B cell (primary cell): ENCODE data around the gene BHLHA15. TPM values are rescaled to one million over a fixed set of nuclear protein-coding genes. Genes with fewer than 3 reads are reported as not detected.
A peak's percentile ranks its signal among the peaks of the same experiment; 100 is the strongest.

Experiments used
- ATAC-seq: fragments of 200-7000 bp; cut with Tn5 transposase; one replicate; pipeline ENCODE4 v1.10.0; 2021; ENCODE audit warnings: low read depth, mild to moderate bottlenecking, moderate number of reproducible peaks, moderate library complexity
- CTCF ChIA-PET: fragments of 350-600 bp; sonication (Branson Sonifier 250); formaldehyde crosslinking; loops from one replicate; lab custom pipeline; 2021; ENCODE audit warnings: antibody characterized with exemption, inconsistent platforms; lab: Charles Lee
- POLR2A ChIA-PET: fragments of 350-600 bp; sonication (Branson Sonifier 250); formaldehyde crosslinking; loops from one replicate; lab custom pipeline; 2021; ENCODE audit warnings: antibody characterized with exemption; lab: Charles Lee
- DNase-seq: peaks from one replicate; pipeline ENCODE4 v3.0.0; 2013
- H2AFZ ChIP-seq: 2 replicates; pipeline ENCODE4 v1.6.1; 2012; ENCODE audit warnings: mild to moderate bottlenecking, low read depth, low read length; ENCODE audit not compliant: insufficient read depth, poor library complexity, severe bottlenecking
- H3K27ac ChIP-seq, 2 donors: 1 replicate in 1 of 2; 2 replicates in 1 of 2; pipeline ENCODE4 v1.5.1; 2012 to 2013; ENCODE audit warnings: low read length in 2 of 2, mild to moderate bottlenecking in 2 of 2, moderate library complexity in 1 of 2
- H3K27me3 ChIP-seq, 4 experiments: fragments of 200-600 bp in 1 of 4; sonication (generic) in 1 of 4; replicated peaks in 1 of 4; 1 replicate in 2 of 4; 2 replicates in 2 of 4; pipeline versions ENCODE4 v1.6.1 to v1.7.0; 2013 to 2016; ENCODE audit warnings: low read length in 3 of 4, mild to moderate bottlenecking in 2 of 4, mixed read lengths in 1 of 4, moderate library complexity in 1 of 4; ENCODE audit not compliant: insufficient read depth in 4 of 4, control insufficient read depth in 3 of 4; ENCODE audit errors: control extremely low read depth in 1 of 4
- H3K36me3 ChIP-seq, 2 experiments: replicated peaks in 1 of 2; 1 replicate in 1 of 2; 2 replicates in 1 of 2; pipeline versions ENCODE4 v1.6.1 to v1.7.1; 2013; ENCODE audit warnings: low read length in 1 of 2; ENCODE audit not compliant: insufficient read depth in 2 of 2, control insufficient read depth in 1 of 2; ENCODE audit errors: control extremely low read depth in 1 of 2, extremely low read depth in 1 of 2
- H3K4me1 ChIP-seq, 2 donors: fragments of 200-600 bp in 1 of 2; sonication (generic) in 1 of 2; 1 replicate in 1 of 2; 2 replicates in 1 of 2; pipeline versions ENCODE4 v1.5.1 to v1.6.1; 2013 to 2017; ENCODE audit warnings: low read length in 2 of 2; ENCODE audit not compliant: control insufficient read depth in 2 of 2, insufficient read depth in 2 of 2
- H3K4me2 ChIP-seq: replicated peaks from 2 replicates; pipeline ENCODE3; 2012; ENCODE audit warnings: mild to moderate bottlenecking, low read depth, low read length; ENCODE audit not compliant: poor library complexity, severe bottlenecking
- H3K4me3 ChIP-seq, 5 experiments: fragments of 200-600 bp in 1 of 5; sonication (generic) in 1 of 5; 1 replicate in 3 of 5; 2 replicates in 2 of 5; pipeline versions ENCODE4 v1.5.1 to v1.7.0; 2011 to 2016; ENCODE audit warnings: low read length in 4 of 5, mild to moderate bottlenecking in 4 of 5, low read depth in 2 of 5, control low read depth in 1 of 5, moderate library complexity in 1 of 5; ENCODE audit not compliant: insufficient read depth in 1 of 5; ENCODE audit errors: control extremely low read depth in 1 of 5, extremely low read depth in 1 of 5
- H3K79me2 ChIP-seq: fragments of 200-600 bp; sonication (generic); one replicate; pipeline ENCODE4 v1.6.0; 2016; ENCODE audit warnings: low read length; ENCODE audit not compliant: control insufficient read depth, insufficient read depth
- H3K9ac ChIP-seq: fragments of 200-600 bp; sonication (generic); 2 replicates; pipeline ENCODE4 v1.6.1; 2017; ENCODE audit warnings: mild to moderate bottlenecking, low read length, moderate library complexity
- H3K9me3 ChIP-seq, 3 donors: one replicate each; pipeline versions ENCODE4 v1.6.1 to v1.7.1; 2013; ENCODE audit warnings: low read length in 2 of 3; ENCODE audit not compliant: control insufficient read depth in 2 of 3, insufficient read depth in 1 of 3; ENCODE audit errors: control extremely low read depth in 1 of 3
- H4K20me1 ChIP-seq: 2 replicates; pipeline ENCODE4 v1.6.0; 2012; ENCODE audit warnings: mild to moderate bottlenecking, low read length; ENCODE audit not compliant: insufficient read depth, control insufficient read depth, poor library complexity, severe bottlenecking
- H3K27ac Mint-ChIP-seq: one replicate; pipeline ENCODE4 v1.8.0; 2021; ENCODE audit warnings: mixed read lengths
- H3K27me3 Mint-ChIP-seq: one replicate; pipeline ENCODE4 v1.8.0; 2021; ENCODE audit warnings: mixed read lengths
- H3K4me1 Mint-ChIP-seq: one replicate; pipeline ENCODE4 v1.8.0; 2021; ENCODE audit warnings: mixed read lengths
- H3K4me3 Mint-ChIP-seq: one replicate; pipeline ENCODE4 v1.8.0; 2021; ENCODE audit warnings: mixed read lengths
- H3K9me3 Mint-ChIP-seq: one replicate; pipeline ENCODE4 v1.8.0; 2022; ENCODE audit warnings: mixed read lengths; ENCODE audit not compliant: insufficient read depth
- CTCF ChIP-seq: fragments of 200-600 bp; IDR thresholded peaks from one replicate; pipeline ENCODE4 v1.8.0; 2022; ENCODE audit warnings: antibody characterized with exemption, mild to moderate bottlenecking
- EZH2 ChIP-seq: IDR thresholded peaks from 2 replicates; pipeline ENCODE4 v1.6.1; 2012; ENCODE audit warnings: borderline replicate concordance, low read depth, mild to moderate bottlenecking, moderate library complexity, low read length; ENCODE audit not compliant: insufficient read depth, poor library complexity, severe bottlenecking
- WGBS: methylation state at CpG from one replicate; pipeline ENCODE4 v1.1.5; 2013; ENCODE audit warnings: missing lambda C conversion rate; ENCODE audit not compliant: insufficient coverage; 5-methylcytosine and 5-hydroxymethylcytosine counted together
- intact Hi-C: fragments of 100-400 bp; cut with micrococcal nuclease; formaldehyde crosslinking; loops from one replicate; pipeline ENCODE4 v1.10.0; 2022
- polyA plus RNA-seq: library from polyadenylated mRNA; depleted of rRNA; stranded (reverse); fragments of >200 nt; gene quantifications from 2 replicates; pipeline ENCODE4 v1.2.3, GENCODE V29; 2012
- total RNA-seq, 2 donors: library from RNA; stranded (reverse); fragments of 120-200 nt in 1 of 2; gene quantifications; 1 replicate in 1 of 2; 2 replicates in 1 of 2; pipeline versions ENCODE4 v1.2.3 to v1.2.4, GENCODE V29; 2013 to 2022

BHLHA15 gene
- total and polyA plus RNA-seq, 2 donors (not counting 1 experiment from before 2014, with no cell fraction given), result 0.74 to 2.2 TPM

DNA sequence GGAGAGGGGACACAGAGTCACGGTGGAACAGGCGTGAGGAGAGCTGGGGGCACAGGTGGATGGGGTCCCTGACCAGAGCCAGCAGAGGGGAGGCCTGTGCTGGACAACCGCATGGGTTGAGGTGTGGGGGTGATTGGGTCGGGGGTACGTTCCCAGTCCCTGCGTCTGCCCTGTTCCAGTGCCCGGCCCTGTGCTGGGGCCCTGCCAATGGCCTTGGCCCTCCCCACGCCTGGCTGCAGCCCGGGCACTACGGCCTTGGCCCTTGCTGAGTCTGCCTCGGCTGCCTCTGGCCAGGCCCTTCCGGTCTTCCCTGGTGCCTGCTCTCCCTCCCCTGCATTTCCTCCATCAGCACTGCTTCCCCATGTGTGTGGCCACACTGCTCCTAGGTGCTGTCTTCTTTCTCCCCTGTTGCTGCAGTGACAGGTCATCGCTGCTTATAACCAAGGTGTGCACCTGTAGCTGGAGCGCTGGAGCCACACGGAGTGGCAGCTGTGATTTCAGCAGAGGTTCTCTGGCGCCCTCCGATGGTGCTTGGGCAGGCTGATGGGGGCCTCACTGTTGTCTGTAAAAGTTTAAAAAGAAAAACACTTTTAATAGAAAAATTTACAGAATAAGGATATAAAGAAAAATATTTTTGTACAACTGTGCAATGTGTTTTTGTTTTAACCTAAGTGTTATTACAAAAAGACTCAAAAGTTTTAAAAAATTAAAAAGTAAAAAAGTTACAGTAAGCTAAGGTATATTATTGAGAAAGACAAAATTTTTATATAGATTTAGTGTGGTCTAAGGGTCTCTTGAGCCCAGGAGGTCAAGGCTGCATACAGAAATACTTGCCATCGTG is 45.2 kb upstream of the BHLHA15 start:
- ChIA-PET POLR2A (no interaction called here), CTCF (interaction anchor here (0.7 to 11.3 kb wide), 13 partner anchors 14 to 235 kb away, joined by 3 to 383 read pairs (median 6); partner anchors contain the start of genes BAIAP2L1 and LMTK2)
- ATAC-seq (peak; percentile 70), DNase-seq (peak; percentile 70)
- Mint-ChIP-seq H3K4me3 (no peak overlapping the region), H3K9me3 (no peaks in the 10 kb centered on the region), H3K27me3 (peaks cover 4% of the 10 kb centered on the region), H3K27ac (no peak overlapping the region), H3K4me1 (peaks cover 22% of the 10 kb centered on the region)
- intact Hi-C loops, result loop anchor here (2.0 to 10.0 kb wide), 2 partner anchors 27 to 1061 kb away; no protein-coding TSS in a partner anchor
- TF ChIP-seq EZH2 (no peak), CTCF (peak; percentile 77)
- H3K9me3 ChIP-seq, result no peaks in the 10 kb centered on the region
- peaks cover 3 to 13% of the 10 kb centered on the region in 2 donors for H3K4me1 ChIP-seq
- no peak overlapping the region for H2AFZ ChIP-seq
- peaks cover 48% of the 10 kb centered on the region for H4K20me1 ChIP-seq
- H3K27ac ChIP-seq, result no peak overlapping the region
- no peak overlapping the region for H3K4me2 ChIP-seq
- H3K4me3 ChIP-seq, result no peak overlapping the region
- H3K27me3 ChIP-seq, result peaks cover 0 to 4% (median 0%) of the 10 kb centered on the region in 4 experiments
- H3K36me3 ChIP-seq, result no peaks in the 10 kb centered on the region
- 84% methylated on average over 15 of the region's 18 CpGs for WGBS
- H3K9ac ChIP-seq, result no peak overlapping the region
- H3K79me2 ChIP-seq, result peaks cover 4% of the 10 kb centered on the region

DNA sequence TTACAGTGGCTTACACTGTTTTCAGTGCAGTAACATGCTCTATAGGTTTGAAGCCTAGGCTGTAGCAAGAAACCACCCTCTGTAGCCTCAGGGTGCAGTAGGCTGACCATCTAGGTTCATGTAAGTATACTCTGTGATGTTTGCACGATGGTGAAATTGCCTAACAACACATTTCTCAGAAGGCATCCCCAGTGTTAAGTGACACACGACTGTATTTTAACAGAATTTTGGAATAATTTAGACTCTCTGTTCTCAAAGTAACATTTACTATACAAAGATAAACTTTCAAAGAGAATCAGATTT is 44.6 kb upstream of the BHLHA15 start:
- H3K27me3 ChIP-seq, result peaks cover 0 to 4% (median 0%) of the 10 kb centered on the region in 4 experiments
- H3K79me2 ChIP-seq, result peaks cover 4% of the 10 kb centered on the region
- TF ChIP-seq CTCF (no peak), EZH2 (no peak)
- no peaks in the 10 kb centered on the region for H3K9me3 Mint-ChIP-seq
- peaks cover 48% of the 10 kb centered on the region for H4K20me1 ChIP-seq
- no peak for DNase-seq
- H3K9me3 ChIP-seq, result no peaks in the 10 kb centered on the region
- intact Hi-C loops, result loop anchor here (2.0 to 10.0 kb wide), 2 partner anchors 28 to 1062 kb away; no protein-coding TSS in a partner anchor
- H3K36me3 ChIP-seq, result no peaks in the 10 kb centered on the region
- no CpG with 5 or more reads among the region's 2 CpGs for WGBS
- peaks cover 3 to 13% of the 10 kb centered on the region in 2 donors for H3K4me1 ChIP-seq
- peaks cover 22% of the 10 kb centered on the region for H3K4me1 Mint-ChIP-seq
- H3K4me2 ChIP-seq, result no peak overlapping the region
- ATAC-seq, result no peak
- no peak overlapping the region for H3K27ac Mint-ChIP-seq
- H2AFZ ChIP-seq, result no peak overlapping the region
- no peak overlapping the region for H3K4me3 Mint-ChIP-seq
- POLR2A ChIA-PET, result no interaction called here
- H3K4me3 ChIP-seq, result no peak overlapping the region
- H3K27me3 Mint-ChIP-seq, result peaks cover 4% of the 10 kb centered on the region
- H3K27ac ChIP-seq, result no peak overlapping the region
- H3K9ac ChIP-seq, result no peak overlapping the region
- CTCF ChIA-PET, result interaction anchor here (0.8 to 11.3 kb wide), 12 partner anchors 10 to 235 kb away, joined by 3 to 383 read pairs (median 11); partner anchors contain the start of genes BAIAP2L1 and LMTK2
